ENCODE data around the gene OSBPL5.

DNA sequence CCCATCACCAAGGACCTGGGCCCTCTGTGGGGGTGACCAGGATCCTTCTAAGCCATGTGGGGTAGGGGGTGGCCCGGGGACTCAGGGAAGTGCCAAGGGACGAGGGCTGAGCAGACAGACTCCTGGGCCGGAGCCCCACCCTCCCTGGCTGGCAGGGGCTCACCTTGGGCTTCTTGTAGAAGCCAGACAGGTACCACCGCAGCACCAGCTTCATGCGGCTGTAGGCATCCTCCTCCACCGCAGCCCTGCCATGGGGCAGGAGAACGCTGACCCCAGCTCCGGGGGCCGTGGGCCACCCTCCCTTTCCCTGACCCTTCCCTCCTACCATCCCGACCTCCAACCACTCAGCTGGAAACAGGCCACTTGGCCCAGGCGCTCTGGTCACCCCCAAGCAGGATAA, 62.0 kb downstream of the OSBPL5 start:
- TF ChIP-seq CTCF (IDR thresholded peaks at IDR 0.05; ENCODE audit: low read depth, low read length) (no peak), EZH2phosphoT487 (IDR thresholded peaks at IDR 0.05; ENCODE audit: low read depth) (no peak)
